Hepatocyte (in vitro differentiated cells): ENCODE results near the gene SLC30A9.

Source experiments
- CTCF ChIP-seq: fragments of 200-600 bp; sonication (generic); IDR thresholded peaks from 2 replicates; pipeline ENCODE4 v1.5.1; 2016; ENCODE audit warnings: antibody characterized with exemption, mild to moderate bottlenecking; ENCODE audit not compliant: poor library complexity
- EZH2 ChIP-seq: fragments of 200-600 bp; sonication (generic); IDR thresholded peaks from 2 replicates; pipeline ENCODE4 v1.6.1; 2016; ENCODE audit warnings: antibody characterized with exemption, mild to moderate bottlenecking, borderline replicate concordance

GRCh38 chr4:41992967-41993857 lies 2.9 kb downstream of the SLC30A9 start:
- TF ChIP-seq CTCF (no peak), EZH2 (no peak)
